Measurements from ENCODE around the gene SDF4. TPM values are rescaled to one million over a fixed set of nuclear protein-coding genes. Genes with fewer than 3 reads are reported as not detected.

SDF4 gene
- total RNA-seq, 1 experiment from 2014 or later = 128 TPM

DNA sequence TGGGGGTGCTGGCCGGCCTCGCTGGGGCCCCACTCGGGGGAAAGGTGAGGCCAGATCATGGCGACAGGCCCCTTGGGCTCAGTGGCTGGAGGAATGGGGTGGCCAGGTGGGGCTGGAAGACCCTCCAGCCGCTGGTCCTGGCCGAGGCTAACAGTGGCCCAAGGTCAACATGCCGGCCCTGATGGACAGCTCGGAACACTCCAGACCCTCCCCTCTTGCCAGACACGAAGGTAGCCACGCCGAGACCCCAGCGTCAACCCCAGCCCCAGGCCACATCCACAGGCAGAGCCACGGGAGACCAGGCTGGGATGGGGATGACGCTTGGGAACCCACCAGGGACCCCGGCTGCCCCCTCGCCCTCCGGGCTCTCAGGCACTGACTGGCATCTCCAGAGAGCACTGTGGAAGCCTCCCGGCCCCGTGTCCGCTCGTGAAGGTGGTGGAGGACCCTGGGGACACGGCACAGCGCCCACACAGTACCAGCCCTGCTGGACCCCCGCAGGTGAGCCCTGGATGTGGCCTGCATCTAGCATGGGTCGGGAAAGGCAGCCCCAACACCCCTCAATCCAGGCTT lies 15.6 kb upstream of the SDF4 start:
- H3K9me3 Mint-ChIP-seq (ENCODE audit: low read depth, unreplicated experiment) = no peaks in the 10 kb centered on the region
- peaks cover 12% of the 10 kb centered on the region for H3K36me3 Mint-ChIP-seq (ENCODE audit: insufficient read depth, unreplicated experiment)
- no peaks in the 10 kb centered on the region for H3K4me1 Mint-ChIP-seq (ENCODE audit: low read depth, unreplicated experiment)
- DNase-seq = no peak
- H3K27ac Mint-ChIP-seq (ENCODE audit: unreplicated experiment) = no peak overlapping the region
- intact Hi-C loops (cut with micrococcal nuclease; ENCODE audit: unreplicated experiment) = loop anchor here (5.0 kb wide), 1 partner anchor 125 kb away; no protein-coding TSS in a partner anchor
- no peaks in the 10 kb centered on the region for H3K27me3 Mint-ChIP-seq (ENCODE audit: unreplicated experiment)
- H3K4me3 Mint-ChIP-seq (ENCODE audit: low read depth, unreplicated experiment) = no peak overlapping the region
- CTCF ChIA-PET = no interaction called here
- no TSS peak for BruUV-seq (replicated peaks)
- TF ChIP-seq, protein P1, sequence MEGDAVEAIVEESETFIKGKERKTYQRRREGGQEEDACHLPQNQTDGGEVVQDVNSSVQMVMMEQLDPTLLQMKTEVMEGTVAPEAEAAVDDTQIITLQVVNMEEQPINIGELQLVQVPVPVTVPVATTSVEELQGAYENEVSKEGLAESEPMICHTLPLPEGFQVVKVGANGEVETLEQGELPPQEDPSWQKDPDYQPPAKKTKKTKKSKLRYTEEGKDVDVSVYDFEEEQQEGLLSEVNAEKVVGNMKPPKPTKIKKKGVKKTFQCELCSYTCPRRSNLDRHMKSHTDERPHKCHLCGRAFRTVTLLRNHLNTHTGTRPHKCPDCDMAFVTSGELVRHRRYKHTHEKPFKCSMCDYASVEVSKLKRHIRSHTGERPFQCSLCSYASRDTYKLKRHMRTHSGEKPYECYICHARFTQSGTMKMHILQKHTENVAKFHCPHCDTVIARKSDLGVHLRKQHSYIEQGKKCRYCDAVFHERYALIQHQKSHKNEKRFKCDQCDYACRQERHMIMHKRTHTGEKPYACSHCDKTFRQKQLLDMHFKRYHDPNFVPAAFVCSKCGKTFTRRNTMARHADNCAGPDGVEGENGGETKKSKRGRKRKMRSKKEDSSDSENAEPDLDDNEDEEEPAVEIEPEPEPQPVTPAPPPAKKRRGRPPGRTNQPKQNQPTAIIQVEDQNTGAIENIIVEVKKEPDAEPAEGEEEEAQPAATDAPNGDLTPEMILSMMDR (IDR thresholded peaks at IDR 0.05; ENCODE audit: unreplicated experiment) = no peak

DNA sequence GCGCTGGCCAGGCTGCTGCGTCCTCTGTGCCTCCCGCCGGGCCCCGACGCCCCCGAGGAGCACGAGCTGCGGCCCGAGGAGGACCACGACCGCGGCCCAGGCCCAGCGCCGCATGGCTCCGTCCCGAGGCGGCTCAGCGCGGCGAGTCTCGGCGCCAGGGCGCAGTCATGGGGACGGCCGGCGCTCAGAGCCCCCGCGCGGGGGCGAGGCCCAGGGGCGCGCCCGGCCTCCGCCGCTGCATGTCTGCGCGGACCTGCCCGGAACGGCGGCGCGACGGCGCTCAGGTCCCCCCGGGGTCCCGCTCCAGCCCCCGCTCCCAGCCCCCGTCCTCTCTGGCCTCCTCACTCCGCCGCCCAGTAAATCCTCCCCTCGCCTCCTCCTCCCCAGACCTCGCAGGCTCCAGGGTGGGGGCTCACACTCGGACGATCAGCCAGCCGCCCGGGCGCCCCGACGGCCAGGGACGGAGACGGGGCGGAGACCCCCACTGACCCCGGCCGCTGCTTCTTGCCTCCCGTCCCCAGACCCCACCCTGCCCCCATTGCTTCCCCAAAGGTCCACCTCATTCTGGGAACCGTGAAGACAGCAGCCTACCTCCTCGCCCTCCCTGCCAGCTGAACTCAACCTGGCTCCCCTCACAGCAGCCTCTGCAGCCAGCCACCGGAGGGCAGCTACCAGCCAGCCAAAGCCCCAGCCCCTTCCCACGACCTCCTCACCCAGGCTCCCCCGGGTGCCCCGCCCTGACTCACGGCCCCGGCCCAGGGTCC lies 15.0 kb upstream of the SDF4 start, which contains the start of gene C1QTNF12:
Gene C1QTNF12 (minus strand): TSS at position 146 of the 764 bp plus-strand sequence. CDS start 32 bp downstream, at position 114.
- Mint-ChIP-seq H3K9me3 (ENCODE audit: low read depth, unreplicated experiment) (no peaks in the 10 kb centered on the region), H3K4me3 (ENCODE audit: low read depth, unreplicated experiment) (no peak within 1 kb of the TSS), H3K4me1 (ENCODE audit: low read depth, unreplicated experiment) (no peaks in the 10 kb centered on the region), H3K27me3 (ENCODE audit: unreplicated experiment) (no peaks in the 10 kb centered on the region), H3K36me3 (ENCODE audit: insufficient read depth, unreplicated experiment) (peaks cover 12% of the 10 kb centered on the region), H3K27ac (ENCODE audit: unreplicated experiment) (no peak within 1 kb of the TSS)
- no peak for DNase-seq
- intact Hi-C loops (cut with micrococcal nuclease; ENCODE audit: unreplicated experiment) = loop anchor here (5.0 kb wide), 1 partner anchor 124 kb away; no protein-coding TSS in a partner anchor
- CTCF ChIA-PET = no interaction called here
- TF ChIP-seq, protein P1 (IDR thresholded peaks at IDR 0.05; ENCODE audit: unreplicated experiment) = no peak
- BruUV-seq (replicated peaks) = no TSS peak

DNA sequence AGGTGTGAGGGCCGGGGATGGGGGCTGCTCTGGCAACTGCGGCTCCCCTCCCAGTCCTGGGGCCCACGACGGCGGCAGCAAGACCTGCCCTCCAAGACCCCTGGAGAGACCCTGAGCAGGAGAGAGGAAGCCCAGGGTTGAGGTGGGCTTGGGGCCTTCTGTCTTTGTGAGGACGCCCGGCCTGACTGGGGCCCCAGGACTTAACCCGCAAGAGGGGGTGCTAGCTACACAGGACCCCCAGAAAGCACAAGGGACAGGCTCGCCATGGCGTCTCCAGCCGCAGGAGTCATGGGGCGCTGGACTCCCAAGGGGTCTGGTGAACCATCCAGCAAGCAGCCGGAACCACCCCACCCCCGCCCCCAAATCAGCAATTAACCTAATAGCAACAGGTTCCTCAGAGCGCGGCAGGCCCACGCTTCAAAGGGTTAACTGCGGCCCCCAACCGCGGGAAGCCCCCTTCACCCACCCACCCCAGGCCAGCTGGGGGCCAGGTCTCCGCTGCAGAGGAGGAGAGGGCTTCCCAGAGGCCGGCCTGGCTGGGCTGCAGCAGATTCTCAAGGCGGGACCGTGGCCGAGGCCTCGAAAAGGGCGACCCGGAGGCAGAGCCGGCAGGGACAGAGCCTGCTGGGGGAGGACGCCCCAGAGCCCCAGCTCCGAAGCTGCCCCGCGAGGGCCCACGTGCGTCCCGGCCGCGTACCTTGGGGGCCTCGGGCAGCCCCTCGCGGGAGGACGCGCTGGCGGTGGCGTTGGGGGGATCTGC lies 14.2 kb upstream of the SDF4 start:
- H3K27me3 Mint-ChIP-seq (ENCODE audit: unreplicated experiment) = no peaks in the 10 kb centered on the region
- intact Hi-C loops (cut with micrococcal nuclease; ENCODE audit: unreplicated experiment) = loop anchor here (5.0 kb wide), 1 partner anchor 124 kb away; no protein-coding TSS in a partner anchor
- CTCF ChIA-PET = no interaction called here
- DNase-seq = no peak
- TF ChIP-seq, protein P1 (IDR thresholded peaks at IDR 0.05; ENCODE audit: unreplicated experiment) = no peak
- BruUV-seq (replicated peaks) = no TSS peak
- H3K27ac Mint-ChIP-seq (ENCODE audit: unreplicated experiment) = no peak overlapping the region
- H3K4me3 Mint-ChIP-seq (ENCODE audit: low read depth, unreplicated experiment) = no peak overlapping the region
- peaks cover 12% of the 10 kb centered on the region for H3K36me3 Mint-ChIP-seq (ENCODE audit: insufficient read depth, unreplicated experiment)
- H3K4me1 Mint-ChIP-seq (ENCODE audit: low read depth, unreplicated experiment) = no peaks in the 10 kb centered on the region
- no peaks in the 10 kb centered on the region for H3K9me3 Mint-ChIP-seq (ENCODE audit: low read depth, unreplicated experiment)

DNA sequence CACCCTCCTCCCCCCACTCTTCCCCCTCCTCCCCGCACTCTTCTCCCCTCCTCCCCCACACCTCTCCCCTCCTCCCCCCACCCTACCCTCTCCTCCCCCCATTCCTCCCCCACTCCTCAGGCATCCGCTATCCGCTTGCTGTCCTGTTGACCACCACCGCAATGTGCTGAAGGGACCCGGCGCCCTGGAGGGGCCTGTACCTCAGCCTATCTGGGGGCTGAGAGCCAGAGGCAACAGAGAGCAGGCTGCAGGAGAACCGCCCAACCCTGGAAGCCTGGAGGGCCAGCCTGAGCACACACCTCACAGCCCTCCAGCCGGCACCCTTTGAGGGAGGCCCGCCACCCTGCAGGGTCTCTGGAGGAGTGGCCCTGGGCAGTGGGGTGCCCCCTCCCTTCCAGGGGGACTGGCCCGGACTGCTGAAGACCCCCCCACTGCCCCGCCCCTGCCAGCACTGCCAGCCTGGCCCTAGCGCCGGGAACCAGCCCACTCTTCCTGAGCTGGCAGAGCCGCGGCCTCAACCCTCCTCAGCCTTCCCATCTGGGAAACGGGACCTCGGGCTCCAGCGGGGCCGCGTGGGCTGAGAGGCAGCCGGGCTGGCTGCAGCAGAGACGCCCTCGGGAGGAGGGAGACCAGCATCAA lies 13.5 kb upstream of the SDF4 start:
- H3K27me3 Mint-ChIP-seq (ENCODE audit: unreplicated experiment) = no peaks in the 10 kb centered on the region
- TF ChIP-seq, protein P1 (IDR thresholded peaks at IDR 0.05; ENCODE audit: unreplicated experiment) = no peak
- peaks cover 12% of the 10 kb centered on the region for H3K36me3 Mint-ChIP-seq (ENCODE audit: insufficient read depth, unreplicated experiment)
- no TSS peak for BruUV-seq (replicated peaks)
- DNase-seq = no peak
- no peaks in the 10 kb centered on the region for H3K9me3 Mint-ChIP-seq (ENCODE audit: low read depth, unreplicated experiment)
- intact Hi-C loops (cut with micrococcal nuclease; ENCODE audit: unreplicated experiment) = loop anchor here (5.0 kb wide), 1 partner anchor 123 kb away; no protein-coding TSS in a partner anchor
- H3K27ac Mint-ChIP-seq (ENCODE audit: unreplicated experiment) = no peak overlapping the region
- H3K4me3 Mint-ChIP-seq (ENCODE audit: low read depth, unreplicated experiment) = no peak overlapping the region
- CTCF ChIA-PET = no interaction called here
- no peaks in the 10 kb centered on the region for H3K4me1 Mint-ChIP-seq (ENCODE audit: low read depth, unreplicated experiment)
